ENCODE results near the gene MYLK2.

MYLK2 gene

DNA sequence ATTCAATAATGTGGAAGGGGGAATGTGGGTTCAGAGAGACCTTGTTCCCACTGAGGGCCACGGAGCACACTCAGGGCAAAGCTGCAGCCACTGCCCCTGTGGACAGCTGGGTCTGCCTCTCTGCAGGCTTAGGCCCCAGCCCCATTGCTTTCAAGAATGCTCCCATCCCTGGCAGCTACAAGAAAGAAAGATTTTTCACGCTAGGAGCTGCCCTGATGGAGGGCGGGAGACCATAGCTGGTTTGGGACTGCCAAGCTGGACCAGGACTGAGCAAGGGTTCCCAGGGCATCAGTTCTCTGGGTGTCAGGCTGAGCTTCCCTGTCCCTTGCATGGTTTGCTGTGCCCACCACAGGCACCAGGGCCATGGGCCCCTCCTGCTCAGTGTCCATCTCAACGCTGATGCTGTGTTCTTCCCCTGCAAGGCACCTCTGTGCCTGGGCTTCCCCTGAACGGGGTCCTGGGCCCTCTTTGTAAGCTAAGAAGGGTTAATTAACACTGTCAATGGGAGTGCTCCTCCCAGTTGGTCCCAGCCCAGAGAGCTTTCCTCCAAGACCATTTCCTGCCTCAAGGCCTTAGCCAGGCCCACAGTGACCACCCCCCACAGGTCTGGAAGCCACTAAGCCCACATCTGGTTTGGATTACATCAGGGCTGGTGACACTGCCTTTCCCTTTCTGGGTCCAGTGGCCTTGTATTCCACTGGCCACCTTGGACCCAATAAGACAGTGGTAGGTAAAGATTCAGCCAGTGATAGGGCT is 17.9 kb downstream of the MYLK2 start:
- no peak for DNase-seq

DNA sequence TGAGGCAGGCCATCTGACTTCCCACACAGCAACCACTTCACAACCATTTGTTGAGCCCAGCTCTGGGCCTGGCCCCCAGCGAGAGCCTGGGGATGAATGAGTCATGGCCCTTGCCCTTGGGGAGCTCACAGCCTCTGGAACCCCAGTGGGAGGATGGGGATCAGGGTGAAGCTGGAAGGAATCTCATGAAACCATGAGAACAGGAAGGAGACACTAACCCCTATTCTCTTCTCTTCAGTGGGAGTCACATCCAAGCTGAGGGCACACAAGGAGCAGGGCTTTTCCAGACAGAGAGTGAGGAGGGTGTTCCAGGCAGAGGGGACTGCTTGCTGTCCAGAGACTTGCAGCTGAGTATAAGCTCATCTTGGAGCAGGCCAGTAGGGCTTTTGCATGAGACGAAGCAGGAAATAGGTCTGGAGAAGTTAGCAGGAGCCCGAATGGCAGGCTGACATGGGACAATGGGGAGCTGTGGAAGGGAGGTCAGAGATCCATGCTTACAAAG is 18.8 kb downstream of the MYLK2 start:
- no peak for DNase-seq

DNA sequence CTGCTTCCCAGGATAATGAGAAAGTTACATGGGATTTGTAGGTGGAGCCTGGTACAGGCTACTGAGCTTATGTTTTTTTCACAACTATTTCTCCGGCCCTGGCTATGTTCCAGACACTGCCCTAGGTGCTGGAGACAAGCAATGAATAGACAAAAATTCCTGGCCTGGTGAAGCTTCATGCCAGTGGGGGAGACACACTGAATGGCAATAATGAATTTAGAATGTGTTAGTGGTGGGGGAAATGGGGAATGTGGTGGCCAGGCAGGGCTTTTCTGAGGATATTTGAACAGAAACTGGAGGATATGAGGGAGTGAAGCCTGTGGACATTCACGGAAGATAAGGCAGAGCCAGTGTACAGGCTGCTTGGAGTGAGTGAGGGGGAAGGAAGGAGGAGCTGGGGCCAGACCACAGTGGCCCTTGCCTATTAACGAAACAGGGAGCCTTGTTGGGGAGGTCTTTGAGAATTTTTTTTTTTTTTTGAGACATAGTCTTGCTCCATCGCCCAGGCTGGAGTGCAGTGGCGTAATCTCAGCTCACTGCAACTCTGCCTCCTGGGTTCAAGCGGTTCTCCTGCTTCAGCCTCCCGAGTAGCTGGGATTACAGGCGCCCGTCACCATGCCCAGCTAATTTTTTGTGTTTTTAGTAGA is 19.6 kb downstream of the MYLK2 start:
- no peak for DNase-seq

DNA sequence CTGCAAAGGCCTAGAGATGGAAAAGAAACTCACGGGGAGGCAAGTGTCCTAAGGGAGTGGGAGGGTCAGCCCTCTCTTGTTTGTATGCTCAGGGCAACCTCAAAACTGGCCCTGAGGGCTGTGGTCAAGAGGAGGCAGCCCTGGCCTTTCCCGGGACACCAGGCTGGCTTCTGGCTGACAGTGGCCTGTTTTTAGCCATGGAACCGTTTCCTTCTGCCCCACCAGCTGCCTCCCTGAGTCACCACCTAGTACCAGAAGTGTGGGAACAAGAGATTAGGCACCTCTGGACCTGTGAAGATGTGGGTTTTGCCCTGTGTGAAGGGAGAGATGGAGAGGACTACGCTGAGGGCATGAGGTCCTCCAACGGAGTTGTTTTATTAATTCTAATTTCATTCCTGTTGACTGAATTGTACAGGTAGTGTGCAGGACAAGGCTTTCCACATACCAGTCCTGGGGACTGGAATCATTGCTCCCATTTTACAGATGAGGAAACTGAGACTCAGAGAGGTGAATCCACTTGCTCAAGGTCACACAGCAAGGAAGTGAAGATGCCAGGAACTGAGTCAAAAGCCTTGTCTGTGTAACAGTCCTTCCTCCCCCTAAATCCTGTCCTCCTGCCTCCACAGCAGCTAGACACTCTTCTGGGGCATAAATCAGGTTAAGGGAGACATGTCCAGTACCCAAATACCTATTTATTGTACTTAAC is 20.8 kb downstream of the MYLK2 start:
- DNase-seq: no peak

DNA sequence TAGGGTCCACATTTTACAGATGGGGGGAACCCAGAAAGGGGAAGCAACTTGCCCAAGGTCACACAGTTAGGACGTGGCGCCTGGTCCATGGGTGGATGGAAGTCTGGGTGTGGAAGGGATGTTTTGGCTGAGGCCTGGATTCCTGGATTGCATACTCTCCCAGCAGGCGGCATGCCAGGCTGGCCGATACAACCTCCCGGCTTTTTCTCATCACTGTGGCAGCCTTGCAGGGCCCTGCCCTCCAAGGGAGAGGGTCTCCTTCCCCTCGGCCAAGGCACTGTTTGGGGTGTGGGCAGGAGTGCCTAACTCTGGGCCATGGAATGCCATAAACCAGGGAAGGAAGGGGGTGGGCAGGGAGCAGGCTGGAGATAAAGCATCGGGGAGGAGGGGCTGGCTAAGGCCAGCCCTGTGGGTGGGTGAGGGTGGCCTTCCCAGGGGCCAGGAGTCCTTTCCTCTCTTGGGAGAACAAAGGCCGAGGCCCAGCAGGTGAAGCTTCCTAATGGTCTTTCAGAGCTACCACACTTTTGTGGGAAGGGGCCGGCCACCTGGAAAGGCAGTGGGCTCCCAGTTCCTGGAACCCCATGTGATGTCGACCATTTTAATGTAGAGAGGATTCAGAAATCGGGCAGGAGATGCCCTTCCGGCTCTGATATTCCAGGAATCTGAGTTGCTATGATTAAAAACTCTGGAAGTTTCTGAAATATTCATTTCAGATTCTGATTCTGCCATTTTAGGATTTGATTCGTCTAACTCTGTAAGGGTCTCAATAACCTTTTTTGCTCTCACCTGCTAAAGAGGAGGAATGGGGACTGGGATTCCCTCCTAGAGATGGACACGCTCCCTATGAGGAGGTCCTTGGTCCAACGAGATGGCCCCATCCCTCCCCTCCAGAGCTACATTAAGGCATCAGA is 22.0 kb downstream of the MYLK2 start:
- no peak for DNase-seq

DNA sequence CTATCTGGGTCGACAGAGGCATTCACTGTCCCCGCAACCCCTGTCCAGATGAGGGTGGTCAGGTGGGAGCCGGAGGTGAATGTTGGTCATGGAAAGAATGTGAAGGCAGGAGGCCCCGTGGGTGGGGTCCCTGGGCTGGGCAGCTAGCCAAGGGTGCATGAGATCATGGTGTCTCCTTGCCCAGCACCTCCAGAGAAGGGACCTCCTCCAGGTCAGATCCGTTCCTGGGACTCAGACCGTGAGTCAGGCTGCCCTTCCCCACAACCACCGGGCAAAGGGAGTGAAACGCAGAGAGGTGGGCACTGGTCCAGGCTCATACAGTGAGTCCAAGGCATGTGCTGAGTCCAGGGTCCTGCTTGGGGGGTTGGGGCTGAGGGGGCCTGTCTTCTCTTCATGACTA is 22.8 kb downstream of the MYLK2 start:
- DNase-seq: no peak

DNA sequence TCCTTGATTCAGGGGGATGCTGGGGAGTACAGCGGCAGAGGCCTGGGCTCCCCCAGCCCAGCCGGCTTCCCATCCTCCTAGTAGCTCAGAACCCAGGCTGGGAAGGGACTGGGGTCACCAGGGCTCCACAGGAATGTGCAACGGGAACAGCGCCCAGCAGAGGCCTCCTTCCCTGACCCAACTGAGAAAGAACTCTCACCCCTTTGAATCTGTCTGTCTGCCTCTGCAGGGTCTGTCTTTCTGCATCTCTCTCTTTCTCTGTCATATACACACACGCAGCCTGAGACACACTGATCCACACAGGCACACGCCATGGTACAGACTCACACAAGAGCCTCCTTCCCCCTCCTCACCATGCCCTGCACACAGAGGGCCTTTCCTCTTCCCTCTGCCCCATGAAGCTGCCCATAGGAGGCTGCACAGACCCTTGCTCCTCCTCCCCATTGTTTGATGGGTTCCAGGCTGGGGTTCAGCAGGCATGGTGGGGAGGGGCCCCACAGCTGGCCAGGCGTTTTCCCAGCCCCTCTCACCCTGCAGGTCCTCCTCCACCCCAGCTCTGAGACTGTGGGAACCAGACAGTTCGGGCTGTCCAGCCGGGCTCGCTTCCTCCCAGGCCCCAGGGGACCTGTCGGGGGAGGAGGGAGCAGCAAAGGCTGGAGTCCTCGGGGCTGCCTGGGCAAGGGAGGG is 23.5 kb downstream of the MYLK2 start:
- DNase-seq: no peak

DNA sequence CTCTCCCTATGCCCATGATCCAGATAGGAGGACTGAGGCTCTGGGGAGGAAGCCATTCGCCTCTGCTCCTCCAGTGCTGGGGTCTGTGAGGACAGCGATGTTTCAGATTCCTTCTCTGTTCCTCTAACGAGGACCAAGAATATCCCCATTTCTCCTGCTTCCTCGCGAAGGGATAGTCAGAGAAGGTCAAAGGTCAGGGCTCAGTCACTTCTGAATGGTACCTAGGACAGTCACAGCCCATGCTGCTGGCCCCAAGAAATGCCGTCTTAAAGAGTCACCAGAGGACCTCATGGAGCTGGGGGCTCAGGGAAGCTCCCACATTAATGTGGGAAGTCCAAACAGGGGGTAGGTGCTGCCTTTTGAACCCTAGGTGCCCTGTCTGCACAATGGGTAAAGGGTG is 24.1 kb downstream of the MYLK2 start:
- no peak for DNase-seq

DNA sequence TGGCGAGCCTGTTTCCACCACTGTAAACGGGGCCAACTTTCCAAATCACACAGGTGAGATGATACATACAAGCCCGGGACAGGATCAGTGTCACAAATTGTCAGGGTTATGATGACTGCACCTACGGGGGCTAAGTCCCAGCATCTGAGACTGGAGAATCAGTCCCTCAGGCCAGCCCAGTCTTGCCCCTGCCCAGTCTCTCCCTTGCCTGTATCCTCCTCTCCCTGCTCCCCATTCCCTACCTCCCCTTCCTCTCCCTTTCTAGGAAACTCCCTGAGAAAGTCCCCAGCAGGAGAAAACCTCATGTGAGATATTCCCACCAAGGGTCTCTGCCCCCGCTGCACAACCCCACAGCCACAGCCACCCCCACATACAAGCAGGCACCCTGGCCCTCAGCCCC is 24.7 kb downstream of the MYLK2 start:
- DNase-seq: no peak

DNA sequence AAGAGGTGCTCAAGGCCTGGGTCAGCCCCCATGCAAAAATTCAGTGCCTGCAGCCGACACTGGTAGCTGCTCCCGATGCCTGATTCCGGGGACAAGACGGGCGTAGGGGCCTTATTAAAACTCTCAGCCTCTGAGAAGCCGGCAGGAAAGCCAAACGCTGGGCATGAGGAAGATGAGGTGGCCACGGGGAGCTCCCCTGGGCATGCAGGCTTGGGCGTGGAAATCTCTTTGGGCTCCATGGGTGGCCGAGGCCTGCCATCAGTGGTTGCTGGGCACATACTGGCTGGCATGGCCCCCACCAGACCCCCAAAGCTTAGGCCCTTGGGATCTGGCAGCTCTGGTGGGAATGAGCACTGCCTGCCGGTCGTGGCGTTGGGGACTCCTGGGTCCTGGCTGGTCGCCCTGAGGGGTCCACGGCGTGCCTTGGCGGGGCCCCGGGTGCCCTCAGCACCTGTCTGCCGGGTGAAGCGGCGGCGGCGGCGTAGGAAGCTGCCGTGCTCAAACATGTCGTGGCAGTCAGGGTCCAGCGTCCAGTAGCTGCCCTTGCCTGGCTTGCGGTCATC is 25.7 kb downstream of the MYLK2 start:
- no peak for DNase-seq

DNA sequence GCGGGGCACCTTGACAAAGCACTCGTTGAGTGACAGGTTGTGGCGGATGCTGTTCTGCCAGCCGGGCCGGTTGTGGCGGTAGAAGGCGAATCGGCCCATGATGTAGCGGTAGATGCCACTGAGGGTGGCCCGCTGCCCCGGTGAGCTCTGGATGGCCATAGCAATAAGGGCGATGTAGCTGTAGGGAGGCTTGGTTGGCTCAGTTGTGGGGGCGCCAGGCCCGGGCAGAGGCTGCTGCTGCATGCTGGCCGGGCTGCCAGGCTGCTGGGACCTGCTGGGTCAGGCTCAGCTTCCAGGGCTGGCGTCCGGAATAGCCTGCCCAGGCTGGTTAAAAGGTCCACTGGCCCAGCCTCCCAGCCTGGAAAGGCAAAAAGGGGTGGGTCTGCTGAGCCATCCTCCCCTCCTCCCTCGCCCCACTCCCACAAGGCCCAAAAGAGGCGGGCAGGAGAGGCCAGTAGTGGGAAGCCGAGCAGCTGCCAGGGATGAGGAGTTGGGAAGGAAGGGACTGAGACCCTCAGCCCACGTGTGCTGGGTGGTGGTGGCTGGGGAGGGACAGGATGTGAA is 26.2 kb downstream of the MYLK2 start, which contains the start of gene FOXS1:
Gene FOXS1, minus strand, starts transcription at position 305 of the 564 bp plus-strand sequence. Its CDS starts 62 bp downstream, at position 243.
- no peak for DNase-seq

DNA sequence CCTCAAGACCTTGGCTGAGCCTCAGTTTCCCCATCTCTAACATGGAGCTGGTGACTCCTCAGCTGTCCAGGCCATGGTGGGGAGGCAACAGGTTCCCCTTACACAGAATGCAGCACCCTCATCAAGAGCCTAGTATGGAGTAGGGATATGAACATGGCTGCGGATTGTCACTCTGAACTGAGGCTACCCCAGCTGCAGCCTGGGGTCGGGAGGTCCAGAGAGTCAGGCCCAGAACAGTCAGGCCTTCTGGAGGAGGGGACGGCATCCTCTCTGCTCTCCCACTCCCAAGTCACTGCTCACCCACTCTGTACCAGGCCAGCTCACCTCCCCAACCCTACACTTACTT is 27.6 kb downstream of the MYLK2 start:
- no peak for DNase-seq

DNA sequence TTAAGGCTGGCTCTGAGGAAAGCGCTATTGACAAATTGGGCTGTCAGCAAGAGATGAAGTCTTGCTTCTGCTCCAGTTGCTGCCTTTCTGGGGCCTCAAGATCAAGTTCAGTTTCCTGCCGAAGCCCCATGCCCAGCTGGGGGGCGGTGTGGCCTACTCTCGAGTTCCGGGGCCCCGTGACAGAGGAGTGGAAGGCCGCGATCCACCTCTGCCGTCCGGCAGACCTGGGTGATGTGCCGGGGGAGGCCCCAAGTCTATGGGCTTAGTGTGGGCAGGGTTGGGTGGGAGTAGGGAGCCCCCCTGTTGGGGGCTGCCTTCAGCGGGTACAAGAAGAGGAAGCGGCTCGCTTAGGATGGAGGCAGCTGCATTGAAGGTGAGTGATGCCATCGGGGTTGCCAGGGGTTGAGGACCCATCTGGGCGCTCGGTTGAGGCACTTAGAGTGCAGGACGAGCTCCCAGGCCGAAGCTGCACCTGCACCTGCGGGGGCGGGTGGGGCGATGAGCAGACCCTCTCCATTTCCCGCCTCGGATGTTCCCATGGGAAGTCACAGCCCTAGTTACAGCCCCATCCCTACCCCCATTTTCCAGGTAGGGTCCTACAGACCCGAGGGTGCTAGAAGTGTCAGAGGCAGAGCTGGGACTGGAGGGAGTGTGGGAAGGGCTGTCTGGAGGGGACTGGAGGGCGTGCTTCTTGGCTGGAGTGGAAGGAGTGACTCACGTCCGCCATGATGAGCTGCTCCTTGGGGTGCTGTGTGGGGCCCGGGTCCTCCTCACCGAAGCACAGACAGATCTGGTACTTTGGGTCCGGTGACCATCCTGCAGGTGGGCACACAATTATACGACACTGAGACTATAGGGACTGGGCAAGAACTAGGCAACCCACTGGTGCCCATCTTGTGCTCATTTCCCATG is 29.2 kb downstream of the MYLK2 start:
- no peak for DNase-seq

DNA sequence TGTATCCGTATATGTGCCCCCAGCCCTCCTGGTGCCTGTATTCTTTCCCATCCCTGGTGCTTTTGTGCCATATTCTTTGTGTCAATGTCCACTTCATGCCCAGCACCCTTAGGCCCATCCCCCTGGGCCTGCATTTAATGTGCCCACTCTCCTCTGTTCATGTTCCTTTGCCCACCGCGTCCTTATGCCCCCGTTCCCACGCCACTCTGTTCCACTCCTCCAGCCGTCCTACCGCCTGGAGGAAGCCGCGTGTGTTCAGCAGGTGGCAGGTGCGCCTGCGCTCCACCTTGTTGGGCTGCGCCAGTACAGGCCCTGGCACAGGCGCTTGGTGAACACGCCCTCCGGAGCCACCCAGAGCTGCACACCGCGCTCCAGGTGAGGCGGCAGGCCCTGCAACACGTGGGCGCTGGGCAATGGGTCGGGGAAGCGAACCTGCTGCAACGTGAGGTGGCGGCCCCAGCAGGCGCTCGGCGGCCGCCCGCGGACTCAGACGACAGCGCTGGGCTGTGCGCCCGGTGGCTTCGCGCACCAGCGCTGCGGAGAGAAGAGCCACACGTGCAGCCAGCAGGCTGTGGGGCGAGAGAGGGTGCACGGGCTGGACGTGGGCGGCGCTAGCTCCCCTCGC is 30.3 kb downstream of the MYLK2 start:
- DNase-seq: no peak

DNA sequence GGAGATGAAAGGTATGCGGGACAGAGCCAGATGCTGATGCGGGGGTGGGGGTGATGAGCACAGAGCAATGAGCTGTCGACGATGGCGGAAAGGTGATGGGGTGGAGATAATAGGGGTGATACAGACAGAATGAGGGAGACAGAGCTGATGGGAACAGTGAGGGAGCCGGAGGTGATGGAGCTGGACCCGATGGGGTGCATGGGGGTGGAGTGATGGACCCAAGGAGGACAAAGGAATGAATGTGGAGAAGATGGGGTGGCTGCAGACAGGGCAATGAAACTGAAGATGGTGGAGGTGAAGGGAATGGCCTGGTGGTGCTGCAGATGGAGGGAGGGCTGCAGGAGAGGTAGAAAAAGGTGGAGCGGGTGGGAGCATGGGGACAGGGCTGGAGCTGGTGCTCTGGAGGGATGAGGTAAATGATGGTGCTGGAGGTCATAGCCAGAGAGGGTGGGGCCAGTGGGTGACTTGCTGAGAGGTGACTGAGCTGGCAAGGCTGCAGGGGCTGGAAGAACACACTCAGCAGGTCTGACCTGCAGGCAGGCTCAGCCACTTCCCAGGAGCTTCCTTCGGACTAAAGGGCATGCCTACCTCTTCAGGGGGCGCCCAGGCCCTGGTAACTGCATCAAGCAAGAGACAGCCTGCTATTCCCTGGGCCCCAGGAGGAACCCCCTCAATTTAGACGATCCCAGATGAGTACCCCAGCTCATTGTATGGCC is 32.2 kb downstream of the MYLK2 start:
- DNase-seq: no peak

DNA sequence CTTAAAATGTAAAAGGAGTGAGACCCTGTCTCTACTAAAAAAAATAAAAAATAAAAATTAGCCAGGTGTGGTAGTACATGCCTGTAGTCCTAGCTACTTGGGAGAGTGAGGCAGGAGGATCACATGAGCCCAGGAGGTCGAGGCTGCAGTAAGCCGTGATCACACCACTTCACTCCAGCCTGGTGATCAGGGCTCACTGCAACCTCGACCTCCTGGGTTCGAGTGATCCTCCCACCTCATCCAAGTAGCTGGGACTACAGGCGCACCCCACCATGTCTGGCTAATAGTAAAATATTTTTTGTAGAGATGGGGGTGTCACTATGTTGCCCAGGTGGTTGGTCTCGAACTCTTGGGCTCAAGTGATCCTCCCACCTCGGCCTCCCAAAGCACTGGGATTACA is 34.3 kb downstream of the MYLK2 start:
- no peak for DNase-seq

DNA sequence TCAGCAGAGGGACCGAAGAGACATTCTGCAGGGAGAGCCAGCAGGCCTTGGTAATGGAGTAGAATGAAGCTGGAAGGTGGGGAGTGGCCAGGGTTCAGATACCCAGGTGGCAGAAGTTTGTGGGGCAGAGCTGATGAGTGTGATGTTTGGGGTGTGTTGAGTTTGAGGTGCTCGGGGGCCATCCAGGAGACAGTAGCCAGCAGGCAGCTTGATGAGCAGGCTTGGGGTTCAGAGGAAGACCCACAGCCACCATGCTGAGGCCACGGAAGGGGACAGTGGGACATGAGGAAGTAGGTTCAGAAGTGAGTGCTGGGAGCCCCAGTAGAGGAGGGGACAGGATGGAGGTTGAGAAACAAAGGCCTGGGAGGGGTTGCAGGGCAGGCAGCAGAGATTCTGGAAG is 37.4 kb downstream of the MYLK2 start:
- DNase-seq: no peak

DNA sequence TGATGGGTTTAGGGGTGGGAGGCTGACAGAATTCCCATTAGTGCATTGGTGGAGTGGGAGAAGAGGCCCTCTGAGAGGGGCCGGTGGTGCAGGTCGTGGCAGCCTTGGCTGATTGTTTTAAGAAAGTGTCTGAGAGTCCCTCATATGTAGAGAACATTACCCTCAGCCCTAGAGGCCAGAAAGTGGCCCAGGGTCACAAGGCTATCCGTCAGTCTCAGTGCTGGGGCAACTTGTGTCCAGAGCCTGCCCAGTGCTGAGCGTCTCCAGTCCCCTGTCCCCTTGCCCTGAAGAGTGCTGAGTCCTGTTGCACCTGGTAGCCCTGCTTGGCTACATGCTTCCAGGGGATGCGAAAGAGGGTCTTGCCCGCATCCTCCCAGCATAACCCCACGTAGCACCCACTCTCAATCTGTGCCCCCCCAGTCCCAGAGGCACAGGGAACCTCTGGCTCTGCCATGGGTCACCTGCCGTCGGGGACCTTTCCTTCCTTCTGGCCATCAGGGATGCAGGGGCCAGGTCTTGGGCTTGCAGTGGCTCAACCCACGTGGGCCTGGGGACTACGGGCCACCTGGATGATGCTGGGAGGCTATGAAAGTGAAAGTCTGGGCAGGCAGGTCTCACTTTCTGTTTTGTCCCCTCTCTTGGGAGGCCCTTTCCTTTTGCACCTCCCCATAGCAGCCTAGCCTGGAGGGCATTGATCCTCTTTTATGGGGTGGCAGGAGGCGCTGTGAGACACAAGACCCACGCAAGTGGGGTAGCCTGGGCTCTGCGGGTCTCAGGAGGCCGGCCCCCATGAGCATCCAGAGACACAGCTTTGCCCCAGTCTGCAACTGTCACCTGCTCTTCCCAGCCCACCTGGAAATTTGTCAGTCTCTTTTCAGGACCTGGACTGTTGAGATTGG is 39.0 kb downstream of the MYLK2 start:
- no peak for DNase-seq

All from 8988T (cell line).